Hematopoietic multipotent progenitor cell treated with erythropoietin and hydrocortisone succinate and interleukin-3 and kit ligand, for 4 days (in vitro differentiated cells): Measurements from ENCODE around the gene TRAF3.

Source experiments
- DNase-seq: peaks from one replicate; pipeline ENCODE4 v3.0.0-alpha.2; 2015

TRAF3 gene

GRCh38 chr14:102776761-102777710 is at the start of gene TRAF3:
Gene TRAF3, plus strand, starts transcription at chr14:102777449. Its CDS starts 92,753 bp downstream, at chr14:102870202.
- DNase-seq = peak; percentile 81

GRCh38 chr14:102728501-102728900 is 48.7 kb upstream of the TRAF3 start:
- no peak for DNase-seq

- DNase-seq = no peak
Observed at GRCh38 chr14:102729268-102729667, 48.0 kb upstream of the TRAF3 start.

- DNase-seq = no peak
Observed at GRCh38 chr14:102729825-102730224, 47.4 kb upstream of the TRAF3 start.

GRCh38 chr14:102731101-102731870 is 46.0 kb upstream of the TRAF3 start:
- DNase-seq = no peak

GRCh38 chr14:102731871-102732800 is 45.1 kb upstream of the TRAF3 start:
- no peak for DNase-seq

- no peak for DNase-seq
Observed at GRCh38 chr14:102732924-102733323, 44.3 kb upstream of the TRAF3 start.

- DNase-seq = no peak
Observed at GRCh38 chr14:102733326-102733725, 43.9 kb upstream of the TRAF3 start.

- DNase-seq = no peak
Observed at GRCh38 chr14:102734436-102734835, 42.8 kb upstream of the TRAF3 start.

- no peak for DNase-seq
Observed at GRCh38 chr14:102736956-102737355, 40.3 kb upstream of the TRAF3 start.

- DNase-seq = no peak
Observed at GRCh38 chr14:102737402-102738372, 39.6 kb upstream of the TRAF3 start.

GRCh38 chr14:102738373-102739189 is 38.7 kb upstream of the TRAF3 start:
- no peak for DNase-seq

- no peak for DNase-seq
Observed at GRCh38 chr14:102739190-102739469, 38.1 kb upstream of the TRAF3 start.

- DNase-seq = peak; percentile 65
Observed at GRCh38 chr14:102746634-102747438, 30.4 kb upstream of the TRAF3 start.

- DNase-seq = no peak
Observed at GRCh38 chr14:102748806-102749205, 28.4 kb upstream of the TRAF3 start.

- no peak for DNase-seq
Observed at GRCh38 chr14:102749393-102750305, 27.6 kb upstream of the TRAF3 start.

GRCh38 chr14:102750376-102750775 is 26.9 kb upstream of the TRAF3 start:
- no peak for DNase-seq

- DNase-seq = no peak
Observed at GRCh38 chr14:102751088-102751487, 26.2 kb upstream of the TRAF3 start.
